Sigmoid colon (tissue), 7 donors: ENCODE results near the gene CAMTA1. TPM values are rescaled to one million over a fixed set of nuclear protein-coding genes. Genes with fewer than 3 reads are reported as not detected.

Experiments
- DNase-seq: peaks from one replicate; pipeline ENCODE4 v3.0.0-alpha.2; 2019
- H3K27ac ChIP-seq, 4 donors: fragments of 200-600 bp; sonication (generic); one replicate each; pipeline ENCODE4 v1.5.1; 2016 to 2019; ENCODE audit warnings: mild to moderate bottlenecking in 1 of 4
- H3K27me3 ChIP-seq, 3 donors: fragments of 200-600 bp; sonication (generic); one replicate each; pipeline ENCODE4 v1.5.1; 2019; ENCODE audit warnings: mild to moderate bottlenecking in 1 of 3
- H3K36me3 ChIP-seq, 4 donors: fragments of 200-600 bp; sonication (generic); one replicate each; pipeline ENCODE4 v1.5.1; 2016 to 2019
- H3K4me1 ChIP-seq, 4 donors: fragments of 200-600 bp; sonication (generic); one replicate each; pipeline ENCODE4 v1.5.1; 2017 to 2019
- H3K4me3 ChIP-seq, 4 donors: fragments of 200-600 bp; sonication (generic); one replicate each; pipeline ENCODE4 v1.5.1; 2017 to 2019; ENCODE audit warnings: mild to moderate bottlenecking in 2 of 4, moderate library complexity in 1 of 4
- H3K9me3 ChIP-seq, 4 donors: fragments of 200-600 bp in 3 of 4; sonication (generic) in 3 of 4; one replicate each; pipeline versions ENCODE4 v1.5.1 to v1.6.1; 2013 to 2019
- EP300 ChIP-seq, 4 donors: sonication (generic); formaldehyde crosslinking; IDR thresholded peaks; one replicate each; pipeline ENCODE4 v1.6.1; 2017; ENCODE audit warnings: antibody characterized with exemption in 4 of 4
- POLR2A ChIP-seq, 2 donors: fragments of 450-650 bp; IDR thresholded peaks; one replicate each; pipeline ENCODE4 v1.6.1; 2016; ENCODE audit warnings: antibody characterized with exemption in 2 of 2, mild to moderate bottlenecking in 2 of 2, moderate library complexity in 2 of 2
- POLR2AphosphoS5 ChIP-seq, 4 donors: sonication (generic); formaldehyde crosslinking; IDR thresholded peaks; one replicate each; pipeline ENCODE4 v1.6.1; 2017; ENCODE audit warnings: antibody characterized with exemption in 4 of 4
- WGBS, 2 donors: extraction: QIAGEN DNeasy Blood & Tissue Kit; methylation state at CpG; one replicate each; pipeline ENCODE4 v1.1.7; 2013; 5-methylcytosine and 5-hydroxymethylcytosine counted together
- intact Hi-C: fragments of 100-400 bp; cut with DNase I; formaldehyde crosslinking; loops from one replicate; pipeline ENCODE4 v1.15.1; 2023
- polyA plus RNA-seq, 3 donors: library from polyadenylated mRNA; stranded (reverse); fragments of 200-250 nt; gene quantifications; one replicate each; pipeline ENCODE4 v1.2.3, GENCODE V29; 2013
- total RNA-seq, 4 donors: library from RNA; depleted of rRNA; stranded (reverse); fragments of >200 nt; gene quantifications; one replicate each; pipeline ENCODE4 v1.1.0, GENCODE V29; 2016
- TF ChIP-seq, protein P1 (sequence below), 4 experiments: fragments of 450-650 bp in 3 of 4; fragments of 200-600 bp in 1 of 4; IDR thresholded peaks; one replicate each; pipeline ENCODE4 v1.5.1; 2016 to 2019; ENCODE audit warnings: antibody characterized with exemption in 4 of 4, mild to moderate bottlenecking in 3 of 4, moderate library complexity in 2 of 4
- donor health status: healthy with polysubstance abuse.
- donor health status: Bipolar disorder and iron deficiency.
- donor health status: healthy.

The CAMTA1 gene
- total and polyA plus RNA-seq, 7 donors, result 97.9 to 196 (median 177) TPM

DNA sequence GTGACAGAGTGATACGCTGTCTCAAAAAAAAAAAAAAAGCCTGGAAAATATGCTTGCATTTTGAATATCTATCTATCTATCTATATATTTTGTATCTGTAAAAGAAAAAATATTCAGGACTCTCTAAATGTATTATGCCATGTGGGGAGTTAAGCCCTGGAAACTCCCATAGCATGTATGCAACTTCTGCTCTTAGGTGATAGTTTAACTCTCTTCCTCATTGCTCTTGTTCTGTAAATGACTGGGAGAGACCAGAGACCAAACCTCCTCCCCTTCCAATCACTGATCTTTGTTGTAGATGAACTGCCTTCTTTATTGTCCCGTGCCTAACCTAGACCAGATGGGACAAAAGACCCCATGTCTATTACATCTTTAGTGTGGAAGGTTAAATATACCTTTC lies 37.6 kb upstream of the CAMTA1 start:
- intact Hi-C loops, result no loop called here
- TF ChIP-seq POLR2AphosphoS5 (IDR thresholded peaks at IDR 0.05) (no peak), EP300 (IDR thresholded peaks at IDR 0.05) (no peak), POLR2A (IDR thresholded peaks at IDR 0.05) (no peak)
- TF ChIP-seq, protein P1, sequence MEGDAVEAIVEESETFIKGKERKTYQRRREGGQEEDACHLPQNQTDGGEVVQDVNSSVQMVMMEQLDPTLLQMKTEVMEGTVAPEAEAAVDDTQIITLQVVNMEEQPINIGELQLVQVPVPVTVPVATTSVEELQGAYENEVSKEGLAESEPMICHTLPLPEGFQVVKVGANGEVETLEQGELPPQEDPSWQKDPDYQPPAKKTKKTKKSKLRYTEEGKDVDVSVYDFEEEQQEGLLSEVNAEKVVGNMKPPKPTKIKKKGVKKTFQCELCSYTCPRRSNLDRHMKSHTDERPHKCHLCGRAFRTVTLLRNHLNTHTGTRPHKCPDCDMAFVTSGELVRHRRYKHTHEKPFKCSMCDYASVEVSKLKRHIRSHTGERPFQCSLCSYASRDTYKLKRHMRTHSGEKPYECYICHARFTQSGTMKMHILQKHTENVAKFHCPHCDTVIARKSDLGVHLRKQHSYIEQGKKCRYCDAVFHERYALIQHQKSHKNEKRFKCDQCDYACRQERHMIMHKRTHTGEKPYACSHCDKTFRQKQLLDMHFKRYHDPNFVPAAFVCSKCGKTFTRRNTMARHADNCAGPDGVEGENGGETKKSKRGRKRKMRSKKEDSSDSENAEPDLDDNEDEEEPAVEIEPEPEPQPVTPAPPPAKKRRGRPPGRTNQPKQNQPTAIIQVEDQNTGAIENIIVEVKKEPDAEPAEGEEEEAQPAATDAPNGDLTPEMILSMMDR (IDR thresholded peaks at IDR 0.05), result no peak
- Histone ChIP-seq H3K4me1 (peaks cover 0 to 20% (median 17%) of the 10 kb centered on the region in 4 donors), H3K9me3 (no peaks in the 10 kb centered on the region), H3K36me3 (no peaks in the 10 kb centered on the region), H3K27me3 (no peaks in the 10 kb centered on the region), H3K27ac (no peak overlapping the region), H3K4me3 (no peak overlapping the region)
- WGBS, 2 donors, result 63 to 81% methylated on average over 2 of the region's 2 CpGs
- no peak for DNase-seq

DNA sequence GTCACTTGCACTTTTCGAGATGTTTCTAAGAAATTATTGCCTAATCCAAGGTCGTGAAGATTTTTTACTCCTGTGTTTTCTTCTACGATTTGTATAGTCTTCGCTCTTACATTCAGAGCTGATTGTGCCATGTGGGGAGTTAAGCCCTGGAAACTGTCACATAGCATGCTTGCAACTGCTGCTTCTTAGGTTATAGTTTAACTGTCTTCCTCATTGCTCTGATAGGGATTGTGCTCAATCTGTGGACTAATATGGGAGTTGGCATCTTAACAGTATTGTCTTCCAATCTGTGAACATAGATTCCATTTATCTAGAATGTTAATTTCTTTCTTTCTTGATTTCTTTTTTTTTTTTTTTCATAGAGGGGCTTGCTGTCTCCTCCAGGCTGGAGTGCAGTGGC lies 34.8 kb upstream of the CAMTA1 start:
- TF ChIP-seq, protein P1 (IDR thresholded peaks at IDR 0.05), result no peak
- TF ChIP-seq EP300 (IDR thresholded peaks at IDR 0.05) (no peak), POLR2AphosphoS5 (IDR thresholded peaks at IDR 0.05) (no peak), POLR2A (IDR thresholded peaks at IDR 0.05) (no peak)
- Histone ChIP-seq H3K27me3 (no peaks in the 10 kb centered on the region), H3K27ac (no peak overlapping the region), H3K9me3 (no peaks in the 10 kb centered on the region), H3K4me3 (no peak overlapping the region), H3K36me3 (no peaks in the 10 kb centered on the region), H3K4me1 (no peaks in the 10 kb centered on the region)
- intact Hi-C loops, result no loop called here
- DNase-seq, result no peak
- WGBS, 2 donors, result 22 to 73% methylated on average over 4 of the region's 4 CpGs

DNA sequence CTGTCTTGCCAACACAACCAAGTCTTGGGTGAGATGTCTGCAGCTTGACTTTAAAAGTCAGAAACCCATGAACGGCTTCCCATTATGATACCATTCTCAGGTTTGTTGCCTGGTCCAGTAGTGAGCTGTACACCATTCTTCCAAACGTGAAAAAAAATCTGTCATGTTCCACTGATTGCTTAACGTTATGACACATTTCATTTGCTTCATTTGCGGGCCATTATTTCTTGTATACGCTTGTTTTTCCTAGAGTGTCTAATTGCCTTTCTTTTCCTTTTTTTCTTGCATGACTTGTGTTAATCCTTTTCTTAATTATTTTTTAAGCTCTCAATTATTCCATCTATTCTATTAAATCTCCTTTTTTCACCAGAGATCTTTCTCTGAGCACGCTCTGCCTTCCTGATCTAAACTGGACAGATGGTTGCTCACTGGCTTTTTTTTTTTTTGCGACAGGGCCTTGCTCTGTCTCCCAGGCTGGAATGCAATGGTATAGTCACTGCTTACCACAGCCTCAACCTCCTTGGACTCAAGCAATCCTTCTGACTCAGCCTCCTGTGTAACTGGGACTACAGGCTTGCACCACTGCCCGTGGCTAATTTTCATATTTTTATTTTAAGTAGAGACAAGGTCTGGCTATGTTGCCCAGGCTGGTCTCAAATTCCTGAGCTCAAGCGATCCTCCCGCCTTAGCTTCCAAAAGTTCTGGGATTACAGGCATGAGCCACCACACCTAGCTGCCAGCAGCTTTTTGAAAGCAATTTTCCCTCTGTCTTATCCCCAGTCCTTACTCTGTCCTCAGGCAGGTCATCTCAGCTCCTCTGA lies 31.7 kb upstream of the CAMTA1 start:
- H3K4me3 ChIP-seq, result no peak overlapping the region
- no peaks in the 10 kb centered on the region for H3K36me3 ChIP-seq
- no peaks in the 10 kb centered on the region for H3K9me3 ChIP-seq
- no peak overlapping the region for H3K27ac ChIP-seq
- DNase-seq, result no peak
- TF ChIP-seq EP300 (IDR thresholded peaks at IDR 0.05), result no peak
- TF ChIP-seq, protein P1 (IDR thresholded peaks at IDR 0.05), result no peak
- no peak for TF ChIP-seq POLR2AphosphoS5 (IDR thresholded peaks at IDR 0.05)
- no peak for TF ChIP-seq POLR2A (IDR thresholded peaks at IDR 0.05)
- 84% methylated on average over 10 of the region's 10 CpGs for WGBS, 2 donors
- intact Hi-C loops, result no loop called here
- no peaks in the 10 kb centered on the region for H3K4me1 ChIP-seq
- H3K27me3 ChIP-seq, result no peaks in the 10 kb centered on the region

DNA sequence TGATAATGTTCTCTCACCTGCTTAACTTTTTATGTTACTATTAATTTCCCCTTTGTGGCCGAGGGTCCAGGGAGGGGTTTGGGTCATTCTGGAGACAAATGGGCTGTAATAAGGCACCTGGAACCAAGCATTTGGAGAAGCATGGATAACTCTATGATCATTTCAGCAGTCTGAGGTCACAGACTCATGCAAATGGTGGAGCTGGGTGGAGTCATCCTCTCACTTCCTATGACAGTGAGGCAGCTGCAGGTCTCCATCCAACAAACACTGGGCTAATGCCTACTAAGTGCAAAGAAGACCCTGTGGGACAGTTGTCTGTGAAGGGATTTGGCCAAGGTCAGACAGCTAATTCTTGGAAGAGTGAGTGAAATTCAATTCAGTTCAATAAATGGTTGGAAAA lies 28.8 kb upstream of the CAMTA1 start:
- intact Hi-C loops, result no loop called here
- Histone ChIP-seq H3K4me3 (no peak overlapping the region), H3K4me1 (no peaks in the 10 kb centered on the region), H3K36me3 (no peaks in the 10 kb centered on the region), H3K27ac (no peak overlapping the region), H3K9me3 (no peaks in the 10 kb centered on the region), H3K27me3 (no peaks in the 10 kb centered on the region)
- WGBS, 2 donors, result 15 to 46% methylated on average over 1 of the region's 1 CpG
- TF ChIP-seq EP300 (IDR thresholded peaks at IDR 0.05) (no peak), POLR2A (IDR thresholded peaks at IDR 0.05) (no peak), POLR2AphosphoS5 (IDR thresholded peaks at IDR 0.05) (no peak)
- TF ChIP-seq, protein P1 (IDR thresholded peaks at IDR 0.05), result no peak
- no peak for DNase-seq
